HUDEP-2 (cell line): ENCODE measurements around the gene ERAS.
"Not testable (repeated sequence)": the region's sequence is repeated elsewhere in the genome, so short reads cannot be mapped to it uniquely, and the experiment has no call there.

ENCODE experiments used
- DNase-seq, 76 experiments: peaks; one replicate each; lab custom pipeline; 2025; ENCODE audit not compliant: unreplicated experiment in 76 of 76; lab: John Stamatoyannopoulos, UW

ERAS gene

GRCh38 chrX:48794340-48794910 is 31.9 kb upstream of the ERAS start:
- DNase-seq = peak in 54 of 76 experiments; percentile 1 to 64 (median 22)

GRCh38 chrX:48794911-48795515 is 31.3 kb upstream of the ERAS start:
- peak in 27 of 76 experiments; percentile 2 to 57 (median 33) for DNase-seq

- DNase-seq = no peak
Observed at GRCh38 chrX:48798318-48798717, 28.0 kb upstream of the ERAS start.

GRCh38 chrX:48800574-48801279 is 25.6 kb upstream of the ERAS start:
- peak in 75 of 76 experiments; percentile 17 to 88 (median 68) for DNase-seq

GRCh38 chrX:48801280-48802088 is 24.8 kb upstream of the ERAS start, which contains the start of gene HDAC6:
Gene HDAC6, plus strand, starts transcription at chrX:48802067. Its CDS starts 626 bp downstream, at chrX:48802693.
- peak in 75 of 76 experiments; percentile 17 to 99 (median 94) for DNase-seq

- peak in 73 of 76 experiments; percentile 18 to 88 (median 72) for DNase-seq
Observed at GRCh38 chrX:48802089-48802904, 24.0 kb upstream of the ERAS start.

GRCh38 chrX:48802905-48803200 is 23.5 kb upstream of the ERAS start:
- DNase-seq = no peak

GRCh38 chrX:48806081-48806480 is 20.2 kb upstream of the ERAS start:
- no peak for DNase-seq

- no peak for DNase-seq
Observed at GRCh38 chrX:48813644-48814043, 12.7 kb upstream of the ERAS start.

- DNase-seq = no peak
Observed at GRCh38 chrX:48814722-48815121, 11.6 kb upstream of the ERAS start.

GRCh38 chrX:48815266-48815665 is 11.0 kb upstream of the ERAS start:
- no peak for DNase-seq

- peak in 1 of 76 experiments; percentile 10 for DNase-seq
Observed at GRCh38 chrX:48816014-48816810, 10.1 kb upstream of the ERAS start.

GRCh38 chrX:48818098-48818497 is 8.2 kb upstream of the ERAS start:
- DNase-seq = no peak

GRCh38 chrX:48818866-48819265 is 7.4 kb upstream of the ERAS start:
- DNase-seq = no peak

- not testable (repeated sequence) for DNase-seq
Observed at GRCh38 chrX:48819394-48819793, 6.9 kb upstream of the ERAS start.

GRCh38 chrX:48823053-48823452 is 3.3 kb upstream of the ERAS start:
- no peak for DNase-seq

GRCh38 chrX:48824066-48824465 is 2.2 kb upstream of the ERAS start:
- DNase-seq = no peak

- DNase-seq = no peak
Observed at GRCh38 chrX:48826876-48827653, 752 bp downstream of the ERAS start.

- no peak for DNase-seq
Observed at GRCh38 chrX:48827654-48827968, 1.3 kb downstream of the ERAS start.
